C4-2B (cell line): ENCODE results near the gene CDH23.

Experiments used
- ZFX ChIP-seq: fragments of 450-650 bp; IDR thresholded peaks from 2 replicates; pipeline ENCODE4 v1.6.1; 2017
- TF ChIP-seq, protein P1 (sequence below): fragments of 450-650 bp; conservative IDR thresholded peaks from 2 replicates; pipeline ENCODE4 v1.5.1; 2017; ENCODE audit warnings: mild to moderate bottlenecking

- TF ChIP-seq, protein P1, sequence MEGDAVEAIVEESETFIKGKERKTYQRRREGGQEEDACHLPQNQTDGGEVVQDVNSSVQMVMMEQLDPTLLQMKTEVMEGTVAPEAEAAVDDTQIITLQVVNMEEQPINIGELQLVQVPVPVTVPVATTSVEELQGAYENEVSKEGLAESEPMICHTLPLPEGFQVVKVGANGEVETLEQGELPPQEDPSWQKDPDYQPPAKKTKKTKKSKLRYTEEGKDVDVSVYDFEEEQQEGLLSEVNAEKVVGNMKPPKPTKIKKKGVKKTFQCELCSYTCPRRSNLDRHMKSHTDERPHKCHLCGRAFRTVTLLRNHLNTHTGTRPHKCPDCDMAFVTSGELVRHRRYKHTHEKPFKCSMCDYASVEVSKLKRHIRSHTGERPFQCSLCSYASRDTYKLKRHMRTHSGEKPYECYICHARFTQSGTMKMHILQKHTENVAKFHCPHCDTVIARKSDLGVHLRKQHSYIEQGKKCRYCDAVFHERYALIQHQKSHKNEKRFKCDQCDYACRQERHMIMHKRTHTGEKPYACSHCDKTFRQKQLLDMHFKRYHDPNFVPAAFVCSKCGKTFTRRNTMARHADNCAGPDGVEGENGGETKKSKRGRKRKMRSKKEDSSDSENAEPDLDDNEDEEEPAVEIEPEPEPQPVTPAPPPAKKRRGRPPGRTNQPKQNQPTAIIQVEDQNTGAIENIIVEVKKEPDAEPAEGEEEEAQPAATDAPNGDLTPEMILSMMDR, result no peak
- TF ChIP-seq ZFX, result no peak
These were observed 261.1 kb downstream of the CDH23 start for GRCh38 chr10:71657604-71658466.
